Daoy (cell line): ENCODE results near the gene PEPD. TPM values are rescaled to one million over a fixed set of nuclear protein-coding genes. Genes with fewer than 3 reads are reported as not detected.
A peak's percentile ranks its signal among the peaks of the same experiment; 100 is the strongest.

Source experiments
- DNase-seq: peaks from one replicate; pipeline ENCODE4 v3.0.0-alpha.2; 2015; ENCODE audit warnings: low read depth
- total RNA-seq: library from RNA; depleted of rRNA; stranded (reverse); fragments of >200 nt; shearing (Covaris generic); gene quantifications from 2 replicates; pipeline ENCODE4 v1.2.3, GENCODE V29; 2014

The PEPD gene
- total RNA-seq, 1 experiment from 2014 or later = 87.3 TPM

- no peak for DNase-seq
Observed at GRCh38 chr19:33440241-33440640, 81.3 kb downstream of the PEPD start.

- no peak for DNase-seq
Observed at GRCh38 chr19:33438987-33439781, 82.4 kb downstream of the PEPD start.

- peak; percentile 39 for DNase-seq
Observed at GRCh38 chr19:33437821-33438671, 83.5 kb downstream of the PEPD start.

GRCh38 chr19:33437393-33437820 is 84.2 kb downstream of the PEPD start:
- no peak for DNase-seq

- no peak for DNase-seq
Observed at GRCh38 chr19:33436360-33437345, 84.9 kb downstream of the PEPD start.

- DNase-seq = no peak
Observed at GRCh38 chr19:33435706-33436359, 85.8 kb downstream of the PEPD start.

GRCh38 chr19:33434886-33435705 is 86.5 kb downstream of the PEPD start:
- peak; percentile 60 for DNase-seq

GRCh38 chr19:33434069-33434885 is 87.3 kb downstream of the PEPD start:
- no peak for DNase-seq

- no peak for DNase-seq
Observed at GRCh38 chr19:33432446-33433170, 89.0 kb downstream of the PEPD start.

GRCh38 chr19:33432015-33432414 is 89.6 kb downstream of the PEPD start:
- no peak for DNase-seq

GRCh38 chr19:33430674-33431277 is 90.8 kb downstream of the PEPD start:
- DNase-seq = peak; percentile 82

GRCh38 chr19:33429891-33430673 is 91.5 kb downstream of the PEPD start:
- no peak for DNase-seq

- DNase-seq = no peak
Observed at GRCh38 chr19:33428627-33429125, 92.9 kb downstream of the PEPD start.

- no peak for DNase-seq
Observed at GRCh38 chr19:33427801-33428626, 93.6 kb downstream of the PEPD start.

GRCh38 chr19:33426621-33427361 is 94.8 kb downstream of the PEPD start:
- DNase-seq = no peak

- no peak for DNase-seq
Observed at GRCh38 chr19:33424181-33424580, 97.4 kb downstream of the PEPD start.
